IMR-90 (cell line): Measurements from ENCODE around the gene INTS3. TPM values are rescaled to one million over a fixed set of nuclear protein-coding genes. Genes with fewer than 3 reads are reported as not detected.
A peak's percentile ranks its signal among the peaks of the same experiment; 100 is the strongest.

Experiments used
- ATAC-seq: fragments of 200-7000 bp; cut with Tn5 transposase; 2 replicates; pipeline ENCODE4 v1.9.1; 2020; ENCODE audit warnings: low read depth, mild to moderate bottlenecking, moderate library complexity
- BruUV-seq: library from RNA; stranded (reverse); fragments of 400-500 nt; replicated peaks from 2 replicates; lab custom pipeline; 2021; lab: Mats Ljungman, UMichigan
- CTCF ChIA-PET: fragments of 300-600 bp; formaldehyde crosslinking; extraction: SDS; loops from one replicate; lab custom pipeline; 2021; ENCODE audit warnings: antibody characterized with exemption; lab: Yijun Ruan, JAX
- POLR2A ChIA-PET: fragments of 300-600 bp; sonication (Branson Sonifier 250); formaldehyde crosslinking; loops from one replicate; lab custom pipeline; 2022; ENCODE audit warnings: antibody characterized with exemption; ENCODE audit not compliant: unreplicated experiment; lab: Charles Lee
- DNase-seq: peaks from one replicate; pipeline ENCODE4 v3.0.0; 2013
- H2AFZ ChIP-seq: replicated peaks from 2 replicates; pipeline ENCODE3; 2013; ENCODE audit warnings: low read length, mild to moderate bottlenecking; ENCODE audit not compliant: poor library complexity
- H2AK5ac ChIP-seq: 2 replicates; pipeline ENCODE4 v1.6.1; 2013; ENCODE audit warnings: low read depth, low read length, inconsistent platforms
- H2AK9ac ChIP-seq: replicated peaks from 2 replicates; pipeline ENCODE3; 2013; ENCODE audit warnings: mild to moderate bottlenecking, low read depth, low read length, moderate library complexity; ENCODE audit not compliant: poor library complexity
- H2BK120ac ChIP-seq: 2 replicates; pipeline ENCODE4 v1.6.1; 2013; ENCODE audit warnings: low read depth, low read length, inconsistent platforms
- H2BK15ac ChIP-seq: 3 replicates; pipeline ENCODE4 v1.6.1; 2013; ENCODE audit warnings: low read depth, low read length, inconsistent platforms
- H2BK20ac ChIP-seq: 2 replicates; pipeline ENCODE4 v1.6.1; 2013; ENCODE audit warnings: low read depth, mild to moderate bottlenecking, inconsistent platforms, low read length, moderate library complexity
- H2BK5ac ChIP-seq: 2 replicates; pipeline ENCODE4 v1.6.1; 2013; ENCODE audit warnings: mild to moderate bottlenecking, low read depth, low read length, inconsistent platforms; ENCODE audit not compliant: poor library complexity, severe bottlenecking
- H3K14ac ChIP-seq: replicated peaks from 2 replicates; pipeline ENCODE4 v1.6.1; 2013; ENCODE audit warnings: low read depth, low read length, inconsistent platforms
- H3K18ac ChIP-seq: 2 replicates; pipeline ENCODE4 v1.6.1; 2013; ENCODE audit warnings: low read depth, low read length, control low read depth
- H3K23ac ChIP-seq: 2 replicates; pipeline ENCODE4 v1.6.1; 2013; ENCODE audit warnings: low read depth, low read length, inconsistent platforms
- H3K27ac ChIP-seq: 2 replicates; pipeline ENCODE4 v1.5.1; 2013; ENCODE audit warnings: mild to moderate bottlenecking, control low read depth, low read length; ENCODE audit not compliant: insufficient read depth
- H3K27me3 ChIP-seq: 2 replicates; pipeline ENCODE4 v1.6.1; 2013; ENCODE audit warnings: low read length; ENCODE audit not compliant: control insufficient read depth, insufficient read depth
- H3K36me3 ChIP-seq: 2 replicates; pipeline ENCODE4 v1.6.1; 2013; ENCODE audit warnings: low read length, mixed read lengths; ENCODE audit not compliant: control insufficient read depth, insufficient read depth
- H3K4ac ChIP-seq: 2 replicates; pipeline ENCODE4 v1.6.1; 2013; ENCODE audit warnings: low read depth, low read length, inconsistent platforms
- H3K4me1 ChIP-seq: 2 replicates; pipeline ENCODE4 v1.6.1; 2013; ENCODE audit warnings: low read length, mixed read lengths; ENCODE audit not compliant: control insufficient read depth, insufficient read depth
- H3K4me2 ChIP-seq: 2 replicates; pipeline ENCODE4 v1.6.1; 2013; ENCODE audit warnings: low read depth, mild to moderate bottlenecking, control low read depth, low read length, moderate library complexity
- H3K4me3 ChIP-seq: 2 replicates; pipeline ENCODE4 v1.5.1; 2013; ENCODE audit warnings: low read depth, mild to moderate bottlenecking, control low read depth, low read length, moderate library complexity; ENCODE audit not compliant: insufficient read depth
- H3K56ac ChIP-seq: 2 replicates; pipeline ENCODE4 v1.6.1; 2013; ENCODE audit warnings: low read length, inconsistent platforms; ENCODE audit not compliant: insufficient read depth; ENCODE audit errors: extremely low read depth
- H3K79me1 ChIP-seq, 2 experiments: 2 replicates each; pipeline ENCODE4 v1.6.1; 2013; ENCODE audit warnings: low read length in 2 of 2, inconsistent platforms in 1 of 2, low read depth in 1 of 2
- H3K9ac ChIP-seq: 2 replicates; pipeline ENCODE4 v1.6.1; 2013; ENCODE audit warnings: low read depth, low read length, control low read depth
- H3K9me1 ChIP-seq: 2 replicates; pipeline ENCODE4 v1.6.1; 2013; ENCODE audit warnings: low read length, inconsistent platforms; ENCODE audit not compliant: insufficient read depth
- H3K9me3 ChIP-seq: 2 replicates; pipeline ENCODE4 v1.6.1; 2013; ENCODE audit warnings: low read length; ENCODE audit not compliant: control insufficient read depth, insufficient read depth
- H4K20me1 ChIP-seq: 2 replicates; pipeline ENCODE4 v1.6.1; 2013; ENCODE audit warnings: low read length, inconsistent platforms; ENCODE audit not compliant: insufficient read depth
- H4K5ac ChIP-seq: 2 replicates; pipeline ENCODE4 v1.6.1; 2013; ENCODE audit warnings: mild to moderate bottlenecking, low read depth, low read length, control low read depth
- H4K8ac ChIP-seq, 2 experiments: 2 replicates each; pipeline ENCODE4 v1.6.1; 2013; ENCODE audit warnings: low read depth in 2 of 2, low read length in 2 of 2, control low read depth in 1 of 2, inconsistent platforms in 1 of 2
- H4K91ac ChIP-seq: 2 replicates; pipeline ENCODE4 v1.6.1; 2013; ENCODE audit warnings: low read depth, low read length, inconsistent platforms; ENCODE audit not compliant: insufficient read depth
- CEBPB ChIP-seq: IDR thresholded peaks from 2 replicates; pipeline ENCODE4 v1.6.1; 2012; ENCODE audit warnings: low read depth, low read length, improper control_type of control experiment
- CHD1 ChIP-seq: IDR thresholded peaks from 2 replicates; pipeline ENCODE4 v1.6.1; 2012; ENCODE audit warnings: low read depth, low read length, improper control_type of control experiment
- MAFK ChIP-seq: IDR thresholded peaks from 2 replicates; pipeline ENCODE4 v1.6.1; 2012; ENCODE audit warnings: low read depth, low read length, improper control_type of control experiment
- MAZ ChIP-seq: IDR thresholded peaks from 2 replicates; pipeline ENCODE4 v1.6.1; 2012; ENCODE audit warnings: low read depth, mild to moderate bottlenecking, low read length, improper control_type of control experiment, moderate library complexity, borderline replicate concordance
- MXI1 ChIP-seq: IDR thresholded peaks from 2 replicates; pipeline ENCODE4 v1.6.1; 2012; ENCODE audit warnings: low read depth, mild to moderate bottlenecking, low read length, moderate library complexity, borderline replicate concordance
- NFE2L2 ChIP-seq: fragments of 150-350 bp; IDR thresholded peaks from 2 replicates; pipeline ENCODE4 v1.6.1; 2016; ENCODE audit warnings: low read depth, mild to moderate bottlenecking, low read length
- RAD21 ChIP-seq: IDR thresholded peaks from 2 replicates; pipeline ENCODE4 v1.6.1; 2012; ENCODE audit warnings: low read length, improper control_type of control experiment
- RCOR1 ChIP-seq: IDR thresholded peaks from 2 replicates; pipeline ENCODE4 v1.6.1; 2012; ENCODE audit warnings: mild to moderate bottlenecking, low read length, improper control_type of control experiment; ENCODE audit not compliant: insufficient replicate concordance
- SMC3 ChIP-seq: fragments of 150-350 bp; IDR thresholded peaks from 2 replicates; pipeline ENCODE4 v1.6.1; 2016; ENCODE audit warnings: low read depth, mild to moderate bottlenecking, antibody characterized with exemption, low read length, moderate library complexity
- WGBS, 2 experiments: methylation state at CpG; one replicate each; pipeline versions ENCODE4 v1.1.5 to v1.1.7; 2013; ENCODE audit warnings: missing lambda C conversion rate in 2 of 2; ENCODE audit not compliant: insufficient read length in 1 of 2; ENCODE audit errors: extremely low coverage in 2 of 2; 5-methylcytosine and 5-hydroxymethylcytosine counted together
- dilution Hi-C: fragments of 300-500 bp; cut with HindIII; formaldehyde crosslinking; loops from one replicate; pipeline ENCODE4 v1.14.3; 2018; ENCODE audit warnings: low sequenced_read_pairs; ENCODE audit not compliant: unreplicated experiment
- in situ Hi-C: fragments of 300-500 bp; cut with MboI; formaldehyde crosslinking; loops from 3 replicates; pipeline ENCODE4 v1.14.3; 2019; ENCODE audit warnings: low sequenced_read_pairs, inconsistent platforms, mixed read lengths
- intact Hi-C: fragments of 100-400 bp; cut with micrococcal nuclease; formaldehyde crosslinking; loops from 2 replicates; pipeline ENCODE4 v1.10.0; 2022
- polyA plus RNA-seq, 3 experiments: library from polyadenylated mRNA; depleted of rRNA; stranded (reverse); fragments of >200 nt; gene quantifications; 2 replicates each; pipeline ENCODE4 v1.2.3, GENCODE V29; 2012; ENCODE audit warnings: low replicate concordance in 1 of 3
- total RNA-seq: library from RNA; depleted of rRNA; stranded (reverse); fragments of >200 nt; gene quantifications from 2 replicates; pipeline ENCODE4 v1.2.3, GENCODE V29; 2012
- TF ChIP-seq, protein P1 (sequence below): fragments of 150-350 bp; IDR thresholded peaks from 2 replicates; pipeline ENCODE4 v1.6.1; 2016; ENCODE audit warnings: low read depth, mild to moderate bottlenecking, low read length, moderate library complexity, borderline replicate concordance
- TF ChIP-seq, protein P2 (sequence below): conservative IDR thresholded peaks from 2 replicates; pipeline ENCODE4 v1.5.1; 2012; ENCODE audit warnings: mild to moderate bottlenecking, low read depth, low read length, improper control_type of control experiment

Gene INTS3
- total and polyA plus RNA-seq, 2 of the 4 experiments (the other 2 are of a cell fraction) = 33.5 to 59.4 TPM

DNA sequence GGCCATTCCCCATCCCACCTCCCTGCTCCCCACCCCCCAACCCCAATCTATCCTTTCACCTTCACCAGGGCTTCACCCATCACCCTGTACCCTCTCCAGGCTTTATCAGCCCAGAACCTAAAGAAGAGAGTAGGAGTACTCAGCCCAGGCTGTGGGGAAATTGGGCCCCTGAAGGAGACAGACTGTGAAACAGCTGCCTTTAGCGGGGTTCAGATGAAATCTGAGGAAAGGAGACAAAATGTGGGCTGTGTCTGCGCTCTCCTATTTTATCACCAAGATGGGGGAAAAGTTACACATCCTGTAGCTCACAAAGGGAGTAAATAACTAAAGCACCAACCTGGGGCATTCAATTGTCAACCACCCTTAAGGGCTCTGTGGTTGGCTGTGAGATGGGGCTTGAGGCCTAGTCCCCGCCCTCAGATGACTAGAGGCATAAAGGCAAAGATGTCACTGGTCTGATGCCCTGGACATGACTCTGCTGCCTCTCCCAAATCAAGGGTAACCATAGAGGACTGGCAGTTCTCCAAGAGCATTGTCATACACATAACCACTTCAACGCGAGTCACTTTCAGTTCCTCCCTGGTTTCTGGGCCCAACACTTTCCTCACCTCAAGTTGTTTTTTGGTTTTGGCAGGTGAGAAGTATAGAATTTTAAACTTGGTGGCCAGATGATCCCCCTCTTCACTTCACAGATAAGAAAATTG lies 77.3 kb downstream of the INTS3 start:
- no peak overlapping the region for H3K18ac ChIP-seq
- H3K27ac ChIP-seq = no peak overlapping the region
- H3K9me3 ChIP-seq = no peaks in the 10 kb centered on the region
- no peak overlapping the region for H2BK120ac ChIP-seq
- 0 out of 4 replicates have a peak, but pooled peaks cover 2 to 4% of the 10 kb centered on the region in 2 experiments for H3K79me1 ChIP-seq
- H2AK5ac ChIP-seq = no peak overlapping the region
- H3K36me3 ChIP-seq = peaks cover 29% of the 10 kb centered on the region
- no peak overlapping the region for H2BK15ac ChIP-seq
- H3K4me3 ChIP-seq = no peak overlapping the region
- ChIA-PET CTCF (interaction anchor here (0.7 to 1.4 kb wide), 2 partner anchors 8 to 18 kb away, joined by 3 read pairs; no protein-coding TSS in a partner anchor), POLR2A (no interaction called here)
- 0 out of 2 replicates have a peak, but pooled peaks cover 6% of the 10 kb centered on the region for H3K9me1 ChIP-seq
- H3K56ac ChIP-seq = no peak overlapping the region
- H2BK5ac ChIP-seq = no peak overlapping the region
- 71% methylated on average over 1 of the region's 5 CpGs; no CpG with 5 or more reads in 1 of the 2 experiments for WGBS, 2 experiments
- H3K9ac ChIP-seq = no peak overlapping the region
- no peak overlapping the region for H3K4me2 ChIP-seq
- no peak overlapping the region for H4K91ac ChIP-seq
- no peak overlapping the region for H4K5ac ChIP-seq
- no peak overlapping the region for H3K14ac ChIP-seq
- DNase-seq (peak; percentile 92), ATAC-seq (peak; percentile 82)
- TF ChIP-seq MXI1 (no peak), RAD21 (no peak), CHD1 (no peak), NFE2L2 (no peak), MAFK (no peak), SMC3 (no peak), CEBPB (no peak), RCOR1 (no peak), MAZ (no peak)
- TF ChIP-seq, protein P1, sequence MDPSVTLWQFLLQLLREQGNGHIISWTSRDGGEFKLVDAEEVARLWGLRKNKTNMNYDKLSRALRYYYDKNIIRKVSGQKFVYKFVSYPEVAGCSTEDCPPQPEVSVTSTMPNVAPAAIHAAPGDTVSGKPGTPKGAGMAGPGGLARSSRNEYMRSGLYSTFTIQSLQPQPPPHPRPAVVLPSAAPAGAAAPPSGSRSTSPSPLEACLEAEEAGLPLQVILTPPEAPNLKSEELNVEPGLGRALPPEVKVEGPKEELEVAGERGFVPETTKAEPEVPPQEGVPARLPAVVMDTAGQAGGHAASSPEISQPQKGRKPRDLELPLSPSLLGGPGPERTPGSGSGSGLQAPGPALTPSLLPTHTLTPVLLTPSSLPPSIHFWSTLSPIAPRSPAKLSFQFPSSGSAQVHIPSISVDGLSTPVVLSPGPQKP = no peak
- TF ChIP-seq, protein P2, sequence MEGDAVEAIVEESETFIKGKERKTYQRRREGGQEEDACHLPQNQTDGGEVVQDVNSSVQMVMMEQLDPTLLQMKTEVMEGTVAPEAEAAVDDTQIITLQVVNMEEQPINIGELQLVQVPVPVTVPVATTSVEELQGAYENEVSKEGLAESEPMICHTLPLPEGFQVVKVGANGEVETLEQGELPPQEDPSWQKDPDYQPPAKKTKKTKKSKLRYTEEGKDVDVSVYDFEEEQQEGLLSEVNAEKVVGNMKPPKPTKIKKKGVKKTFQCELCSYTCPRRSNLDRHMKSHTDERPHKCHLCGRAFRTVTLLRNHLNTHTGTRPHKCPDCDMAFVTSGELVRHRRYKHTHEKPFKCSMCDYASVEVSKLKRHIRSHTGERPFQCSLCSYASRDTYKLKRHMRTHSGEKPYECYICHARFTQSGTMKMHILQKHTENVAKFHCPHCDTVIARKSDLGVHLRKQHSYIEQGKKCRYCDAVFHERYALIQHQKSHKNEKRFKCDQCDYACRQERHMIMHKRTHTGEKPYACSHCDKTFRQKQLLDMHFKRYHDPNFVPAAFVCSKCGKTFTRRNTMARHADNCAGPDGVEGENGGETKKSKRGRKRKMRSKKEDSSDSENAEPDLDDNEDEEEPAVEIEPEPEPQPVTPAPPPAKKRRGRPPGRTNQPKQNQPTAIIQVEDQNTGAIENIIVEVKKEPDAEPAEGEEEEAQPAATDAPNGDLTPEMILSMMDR = no peak
- no peak overlapping the region for H2BK20ac ChIP-seq
- no peaks in the 10 kb centered on the region for H4K20me1 ChIP-seq
- intact Hi-C loops = no loop called here
- H3K4me1 ChIP-seq = 0 out of 2 replicates have a peak, but pooled peaks cover 3% of the 10 kb centered on the region
- no peak overlapping the region for H2AK9ac ChIP-seq
- H2AFZ ChIP-seq = peak overlapping the region; percentile 5
- in situ Hi-C loops = no loop called here
- H3K23ac ChIP-seq = no peak overlapping the region
- BruUV-seq = no TSS peak
- no peaks in the 10 kb centered on the region for H3K27me3 ChIP-seq
- H3K4ac ChIP-seq = no peak overlapping the region
- no peak overlapping the region for H4K8ac ChIP-seq
- dilution Hi-C loops = loop anchor here (25.0 kb wide), 1 partner anchor 107 kb away; the partner anchor contains the start of gene GATAD2B
